ENCODE results near the gene NDUFB10.

Gene NDUFB10

GRCh38 chr16:1914988-1915387 is 44.4 kb upstream of the NDUFB10 start:
- H3K4me3 ChIP-seq (replicated peaks; ENCODE audit: low read depth, low read length) = no peak overlapping the region
- no peak for TF ChIP-seq CTCF (IDR thresholded peaks at IDR 0.05; ENCODE audit: low read length, missing control alignments)
- DNase-seq (ENCODE audit: low read depth) = no peak

- H3K4me3 ChIP-seq (replicated peaks; ENCODE audit: low read depth, low read length) = no peak overlapping the region
These were observed 43.4 kb upstream of the NDUFB10 start for GRCh38 chr16:1915732-1916639.

GRCh38 chr16:1916640-1916990 is 42.7 kb upstream of the NDUFB10 start:
- no peak for TF ChIP-seq CTCF (IDR thresholded peaks at IDR 0.05; ENCODE audit: low read length, missing control alignments)
- DNase-seq (ENCODE audit: low read depth) = no peak
- H3K4me3 ChIP-seq (replicated peaks; ENCODE audit: low read depth, low read length) = no peak overlapping the region

More at GRCh38 chr16:1915732-1916639, 43.4 kb upstream of the NDUFB10 start:
- DNase-seq (ENCODE audit: low read depth) = no peak
- no peak for TF ChIP-seq CTCF (IDR thresholded peaks at IDR 0.05; ENCODE audit: low read length, missing control alignments)

- no peak for DNase-seq (ENCODE audit: low read depth)
- no peak overlapping the region for H3K4me3 ChIP-seq (replicated peaks; ENCODE audit: low read depth, low read length)
- TF ChIP-seq CTCF (IDR thresholded peaks at IDR 0.05; ENCODE audit: low read length, missing control alignments) = no peak
These were observed 42.2 kb upstream of the NDUFB10 start for GRCh38 chr16:1917056-1917664.

- TF ChIP-seq CTCF (IDR thresholded peaks at IDR 0.05; ENCODE audit: low read length, missing control alignments) = no peak
- H3K4me3 ChIP-seq (replicated peaks; ENCODE audit: low read depth, low read length) = no peak overlapping the region
- DNase-seq (ENCODE audit: low read depth) = no peak
These were observed 41.5 kb upstream of the NDUFB10 start for GRCh38 chr16:1917665-1918350.

GRCh38 chr16:1918351-1919326 is 40.7 kb upstream of the NDUFB10 start, which contains the start of gene HS3ST6:
Gene HS3ST6, minus strand, starts transcription at chr16:1918415. Its CDS starts 92 bp downstream, at chr16:1918323.
- H3K4me3 ChIP-seq (replicated peaks; ENCODE audit: low read depth, low read length) = no peak within 1 kb of the TSS

More at GRCh38 chr16:1918351-1919326, 40.7 kb upstream of the NDUFB10 start, which contains the start of gene HS3ST6:
- no peak for DNase-seq (ENCODE audit: low read depth)
- no peak for TF ChIP-seq CTCF (IDR thresholded peaks at IDR 0.05; ENCODE audit: low read length, missing control alignments)
